ENCODE results near the gene SLC36A1.
"Not testable (repeated sequence)": the region's sequence is repeated elsewhere in the genome, so short reads cannot be mapped to it uniquely, and the experiment has no call there.

SLC36A1 gene

GRCh38 chr5:151447174-151448037, at the start of gene SLC36A1:
SLC36A1 (plus strand) TSS chr5:151447603; CDS start chr5:151458793, 11,190 bp downstream.
- DNase-seq: peak; percentile 91 to 92

- DNase-seq: no peak
Measured at GRCh38 chr5:151405334-151406160, 41.9 kb upstream of the SLC36A1 start.

- no peak for DNase-seq
Measured at GRCh38 chr5:151406322-151406947, 41.0 kb upstream of the SLC36A1 start.

GRCh38 chr5:151408591-151409230, 38.7 kb upstream of the SLC36A1 start:
- DNase-seq: no peak

- DNase-seq: no peak
Measured at GRCh38 chr5:151413800-151414199, 33.6 kb upstream of the SLC36A1 start.

DNA sequence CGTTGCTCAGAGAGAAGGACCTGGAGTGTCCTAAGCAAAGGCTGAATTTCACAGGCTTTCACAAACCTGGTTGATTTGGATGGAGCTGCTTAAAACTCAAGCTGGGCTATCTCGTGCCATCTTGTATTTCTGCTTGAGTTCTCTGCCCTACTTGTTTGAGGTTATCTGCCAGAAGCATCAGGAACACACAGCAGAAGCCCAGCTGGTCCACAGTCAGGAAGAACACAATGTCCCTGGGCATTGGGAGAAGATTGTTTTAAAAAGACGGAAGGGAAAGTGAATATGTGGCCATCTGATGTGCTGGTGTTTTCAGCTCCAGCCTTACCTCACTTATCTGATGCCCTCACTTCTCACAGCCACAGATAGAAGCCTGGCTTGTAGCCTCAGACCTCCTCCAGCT, 32.9 kb upstream of the SLC36A1 start:
- DNase-seq: no peak

GRCh38 chr5:151417712-151418111, 29.7 kb upstream of the SLC36A1 start:
- DNase-seq: no peak

- DNase-seq: no peak
Measured at GRCh38 chr5:151420127-151420526, 27.3 kb upstream of the SLC36A1 start.

DNA sequence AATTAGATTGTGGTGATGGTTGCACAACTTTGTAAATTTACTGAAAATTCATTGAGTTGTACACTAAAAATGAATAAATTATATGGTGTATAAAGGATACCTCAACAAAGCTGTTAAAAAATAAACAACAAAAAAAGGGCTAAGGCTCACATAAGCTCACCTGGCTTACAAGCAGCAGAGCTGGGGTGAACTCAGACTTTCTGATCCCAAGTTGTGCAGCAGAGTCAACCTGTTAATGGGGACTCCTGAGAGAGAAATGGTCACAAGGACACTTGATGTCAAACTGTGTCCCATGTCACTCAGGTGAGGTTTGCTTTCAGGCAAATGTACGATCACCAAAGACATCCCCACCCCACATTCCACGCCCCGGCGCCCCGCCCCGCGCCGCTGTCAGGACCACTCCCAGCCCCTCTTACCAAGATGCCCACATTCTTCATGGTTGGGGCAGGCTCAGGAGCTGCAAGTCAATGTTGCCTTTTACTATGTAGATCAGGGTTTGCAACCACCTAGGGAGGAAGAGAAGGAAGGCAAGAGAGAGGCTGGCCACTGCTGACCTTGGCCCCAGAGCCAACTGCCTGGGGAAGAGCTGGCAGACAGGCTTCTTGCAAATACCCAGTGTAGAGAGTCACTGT, 22.4 kb upstream of the SLC36A1 start:
- no peak for DNase-seq

- DNase-seq: not testable (repeated sequence)
Measured at GRCh38 chr5:151426347-151426746, 21.1 kb upstream of the SLC36A1 start.

DNA sequence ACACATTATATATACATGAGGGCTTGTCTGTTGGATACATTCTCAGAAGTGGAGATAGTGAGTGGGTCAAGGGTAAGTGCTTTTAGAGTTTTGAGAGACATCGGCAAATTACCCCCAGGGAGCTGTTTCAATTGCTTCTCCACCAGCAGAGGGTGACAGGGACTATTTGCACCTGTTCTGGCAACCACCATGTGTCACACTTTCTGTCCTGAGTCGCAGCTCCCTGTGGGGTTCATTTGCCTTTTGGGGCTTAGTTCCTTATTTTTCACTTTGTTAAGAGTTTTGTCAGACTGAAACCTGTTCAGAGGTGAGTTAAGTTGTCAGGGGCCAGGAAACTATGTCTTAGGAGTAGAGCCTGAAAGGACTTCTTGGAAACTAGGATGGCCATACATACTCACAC, 20.1 kb upstream of the SLC36A1 start:
- DNase-seq: peak in 1 of 2 donors; percentile 24

DNA sequence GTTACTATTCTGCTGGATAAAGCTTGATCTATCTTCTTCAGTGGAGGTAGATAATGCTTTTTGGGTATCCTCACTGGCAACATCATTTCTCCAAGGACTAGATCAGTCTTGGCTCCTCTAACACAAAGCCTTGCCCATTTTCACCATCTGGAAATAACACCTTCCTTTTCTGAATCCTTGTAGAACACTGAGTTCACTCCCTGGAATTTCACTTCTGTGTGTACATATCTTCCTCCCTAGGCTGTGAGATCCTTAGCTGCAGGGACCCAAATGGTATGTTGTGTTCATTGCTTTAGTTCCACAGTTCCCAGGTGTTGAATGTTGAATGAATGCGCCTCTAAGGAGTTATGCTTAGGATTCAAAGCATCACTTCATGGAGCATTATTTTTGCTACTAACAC, 16.7 kb upstream of the SLC36A1 start:
- DNase-seq: no peak

GRCh38 chr5:151431666-151432065, 15.7 kb upstream of the SLC36A1 start:
- no peak for DNase-seq

GRCh38 chr5:151432210-151432609, 15.2 kb upstream of the SLC36A1 start:
- DNase-seq: no peak

GRCh38 chr5:151434570-151435237, 12.7 kb upstream of the SLC36A1 start:
- no peak for DNase-seq

- peak in 1 of 2 donors; percentile 10 for DNase-seq
Measured at GRCh38 chr5:151448038-151448985, 909 bp downstream of the SLC36A1 start.

GRCh38 chr5:151449297-151449696, 1.9 kb downstream of the SLC36A1 start:
- no peak for DNase-seq

- DNase-seq: no peak
Measured at GRCh38 chr5:151449839-151450238, 2.4 kb downstream of the SLC36A1 start.

DNA sequence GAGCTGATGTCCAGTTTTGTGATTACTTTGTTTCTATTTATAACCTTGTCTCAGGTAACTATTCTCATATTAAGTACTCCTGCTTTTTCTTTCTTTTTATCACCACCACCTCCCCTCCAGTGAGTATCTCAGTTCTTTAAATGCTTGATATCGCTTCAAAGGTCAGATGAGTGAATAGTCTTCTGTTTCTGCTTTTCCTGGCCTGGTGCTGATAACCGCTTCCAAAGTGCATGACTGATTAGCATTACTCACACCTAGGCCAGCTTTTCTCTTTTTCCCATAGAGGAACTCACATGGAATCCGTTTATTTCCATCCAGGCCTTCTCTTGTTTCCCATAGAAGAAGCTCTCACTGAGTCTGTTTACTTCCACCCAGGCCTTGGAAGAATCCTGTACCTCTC, 3.2 kb downstream of the SLC36A1 start:
- no peak for DNase-seq

Measured in CD4-positive, alpha-beta T cell treated with Interleukin-4 for 1 hour (primary cell).